Erythroblast (primary cell): ENCODE measurements around the gene CTIF.

Experiments
- GATA1 ChIP-seq: IDR thresholded peaks from 2 replicates; pipeline ENCODE4 v1.6.1; 2011; ENCODE audit warnings: low read depth, mild to moderate bottlenecking, control low read depth, low read length, moderate library complexity
- POLR2A ChIP-seq: IDR thresholded peaks from 2 replicates; pipeline ENCODE4 v1.6.1; 2011; ENCODE audit warnings: mild to moderate bottlenecking, low read length

DNA sequence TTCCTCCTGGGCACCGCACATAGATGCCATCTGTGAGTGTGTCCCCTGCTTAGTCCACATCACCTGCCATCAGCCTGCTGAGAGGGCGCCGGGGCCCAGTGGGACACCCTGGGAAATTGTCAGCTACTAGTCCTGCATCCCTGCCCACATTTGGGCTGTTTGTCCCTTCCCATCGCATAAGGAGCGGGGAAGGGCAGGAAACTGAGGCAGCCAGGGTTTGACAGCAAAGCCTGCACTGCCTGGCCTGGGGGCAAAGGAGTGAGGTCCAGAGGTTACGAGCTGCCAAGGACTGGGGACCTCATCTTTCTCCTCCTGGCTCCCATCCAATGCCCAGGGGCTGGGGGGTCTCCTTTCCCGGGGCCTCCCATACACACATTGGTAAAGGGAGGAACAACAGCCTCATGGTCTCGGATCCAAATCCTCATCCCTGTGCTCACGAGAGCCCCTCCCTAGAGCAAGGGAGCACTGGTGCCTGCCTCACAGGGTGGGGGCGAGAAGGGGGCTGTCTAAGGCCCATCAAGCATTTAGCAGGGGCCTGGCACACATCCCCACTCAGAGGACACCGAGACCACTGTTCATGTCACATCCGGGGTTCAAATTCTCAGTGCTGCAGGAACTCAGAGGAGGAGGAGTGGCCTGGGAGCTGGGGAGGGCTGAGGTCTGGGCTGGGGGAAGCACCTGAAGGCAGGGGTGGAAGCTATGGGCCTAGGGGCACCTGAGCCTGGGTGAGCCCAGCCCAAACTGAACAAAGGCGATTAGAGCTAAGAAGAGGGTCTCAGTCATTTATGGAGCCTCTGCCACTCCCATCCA lies 298.2 kb downstream of the CTIF start:
- TF ChIP-seq POLR2A (no peak), GATA1 (no peak)
